NOMO-1 (cell line): ENCODE measurements around the gene NEDD4L.
"Not testable (repeated sequence)": the region's sequence is repeated elsewhere in the genome, so short reads cannot be mapped to it uniquely, and the experiment has no call there.

Source experiments
- DNase-seq, 2 experiments: peaks; one replicate each; lab custom pipeline; 2025; ENCODE audit not compliant: unreplicated experiment in 2 of 2; lab: John Stamatoyannopoulos, UW

NEDD4L gene

DNA sequence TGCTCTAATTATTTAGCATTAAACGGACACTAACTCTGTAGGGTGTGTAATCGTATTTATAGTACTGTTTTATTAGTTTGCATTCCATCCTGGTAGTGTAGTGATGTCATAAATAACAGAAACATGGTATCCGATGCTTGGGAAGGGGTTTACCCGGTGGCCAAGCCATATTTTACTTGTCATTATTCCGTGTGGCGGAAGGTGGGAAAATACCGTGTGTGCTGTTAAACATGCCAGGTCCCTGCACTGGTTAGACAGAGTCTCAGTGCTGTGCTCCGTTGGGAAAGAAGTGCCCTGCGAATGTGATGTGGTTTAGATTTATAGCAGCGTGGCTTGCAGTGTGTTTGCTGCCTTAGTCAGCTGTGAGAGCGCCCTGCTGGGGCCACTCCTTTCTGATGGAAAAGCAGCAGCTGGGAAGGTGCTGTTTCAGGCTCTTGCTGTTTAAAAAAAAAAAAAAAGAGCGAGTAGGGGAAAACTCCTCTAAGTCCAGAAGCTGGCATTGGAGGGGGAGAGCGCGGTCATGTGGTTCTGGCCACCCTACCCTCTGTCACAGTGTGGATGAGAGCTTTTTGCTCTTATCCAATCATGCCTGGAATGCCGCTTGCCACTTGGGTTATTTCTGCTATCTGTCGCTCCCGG lies 211.0 kb downstream of the NEDD4L start:
- DNase-seq, result no peak

DNA sequence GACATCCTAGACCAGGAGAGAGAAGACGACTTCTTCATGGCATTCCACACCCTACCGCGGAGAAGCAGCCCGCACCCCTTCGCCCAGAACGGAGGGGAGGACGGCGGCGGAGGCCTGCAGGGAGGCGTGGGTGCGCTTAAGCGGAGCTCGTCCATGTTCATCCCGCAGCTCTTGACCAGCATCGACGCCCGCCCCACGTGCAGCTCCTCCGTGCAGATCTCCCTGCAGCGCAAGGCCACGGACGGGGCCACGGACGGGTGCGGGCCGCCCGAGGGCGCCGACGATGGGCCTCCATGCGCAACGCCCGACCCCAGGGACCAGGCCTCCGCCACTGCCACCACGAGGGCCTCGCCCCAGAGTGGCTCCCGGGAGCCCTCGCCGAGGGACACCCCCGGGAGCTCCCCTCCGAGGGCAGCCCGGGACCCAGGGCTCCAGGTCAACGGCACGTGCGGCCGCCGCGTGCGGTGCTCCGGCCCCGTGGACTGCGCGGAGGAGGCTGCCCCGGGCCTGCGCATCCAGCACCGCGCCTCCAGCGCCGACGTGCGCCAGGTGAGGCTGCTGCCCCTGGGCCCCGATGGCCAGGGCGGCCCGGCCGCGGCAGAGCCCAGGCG lies 211.8 kb downstream of the NEDD4L start:
- DNase-seq, result no peak

DNA sequence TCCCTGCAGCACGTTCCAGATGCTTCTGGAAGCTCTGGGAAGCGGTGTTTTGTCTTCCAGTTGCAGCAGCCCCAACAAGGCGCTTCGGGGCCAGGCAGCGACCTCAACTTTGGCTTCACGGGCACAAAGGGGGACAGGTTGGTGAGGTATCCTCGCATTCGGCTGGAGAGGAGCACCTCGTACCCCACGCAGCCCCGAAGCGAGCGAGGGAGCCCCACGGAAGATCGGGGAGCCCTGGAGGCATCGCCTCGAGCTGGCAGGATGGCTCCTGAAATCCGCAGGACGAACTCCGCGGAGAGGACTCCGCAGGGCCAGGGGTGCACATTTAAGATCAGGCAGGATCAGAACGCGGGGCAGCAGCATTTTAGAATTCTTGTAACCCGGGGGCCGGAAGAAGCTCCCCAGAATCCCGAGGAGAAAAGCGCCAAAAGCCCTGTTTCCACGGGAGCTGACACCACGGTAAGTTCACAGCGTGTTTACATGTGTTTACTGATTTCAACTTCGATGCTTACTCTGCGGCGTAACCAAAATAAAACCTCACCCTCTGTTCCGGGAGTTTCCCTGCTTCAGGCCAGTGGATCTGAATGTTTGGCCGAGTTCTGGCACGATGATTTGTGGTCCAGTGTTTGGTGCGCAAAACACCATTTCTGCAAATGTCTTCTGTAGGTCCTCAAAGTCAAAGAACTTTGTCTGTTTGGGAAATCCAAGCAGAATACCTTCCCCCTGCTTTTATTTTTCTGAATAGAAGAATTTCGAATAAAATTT lies 212.5 kb downstream of the NEDD4L start:
- DNase-seq, result no peak

DNA sequence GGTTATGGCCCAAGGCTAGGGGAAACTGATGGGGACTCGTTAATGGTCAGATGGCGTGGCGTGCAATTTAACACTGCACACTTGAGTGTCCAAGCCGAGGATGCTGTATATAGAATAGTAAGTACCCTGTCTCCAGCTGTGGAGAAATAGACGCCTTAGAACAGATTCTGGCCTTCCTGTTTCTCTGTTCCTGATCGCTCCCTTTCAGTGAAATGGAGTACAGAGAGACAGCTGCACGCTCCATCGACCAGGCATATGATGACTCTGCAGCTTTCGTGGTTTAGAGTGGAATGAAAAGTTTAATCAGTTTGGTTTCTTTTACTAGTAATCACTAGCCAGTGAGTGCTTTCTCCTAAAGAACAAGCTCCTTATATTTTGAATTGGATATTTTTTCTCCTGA lies 213.4 kb downstream of the NEDD4L start:
- no peak for DNase-seq

DNA sequence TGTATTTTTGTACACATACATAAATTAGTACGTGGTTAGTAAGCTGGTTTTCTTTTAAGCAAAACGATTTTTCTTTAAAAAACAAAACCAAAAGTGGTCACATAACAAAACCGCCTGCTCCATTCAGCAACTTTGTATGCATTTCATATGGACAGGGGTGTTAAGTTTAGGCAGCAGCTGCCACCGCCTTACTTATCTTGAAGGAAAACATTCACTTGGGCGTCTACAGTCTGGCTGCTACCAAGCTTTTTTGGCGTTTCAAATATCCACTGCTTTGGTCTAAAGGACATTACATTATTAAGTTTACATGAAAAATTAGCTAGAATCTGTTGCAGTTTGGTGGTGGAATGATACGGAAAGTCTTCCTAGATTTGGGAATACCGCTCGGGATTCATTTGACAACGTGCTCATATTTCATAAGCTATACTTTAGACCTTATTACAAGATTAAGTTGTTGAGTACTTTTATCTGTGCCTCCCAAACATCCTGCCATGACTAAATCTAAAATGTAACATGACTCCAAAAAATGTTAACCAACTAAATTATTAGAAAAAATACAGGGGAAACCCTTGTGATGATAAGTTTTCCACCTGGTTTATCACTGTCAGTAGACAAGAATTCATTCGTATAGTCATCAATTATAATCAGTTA lies 214.8 kb downstream of the NEDD4L start:
- no peak for DNase-seq

DNA sequence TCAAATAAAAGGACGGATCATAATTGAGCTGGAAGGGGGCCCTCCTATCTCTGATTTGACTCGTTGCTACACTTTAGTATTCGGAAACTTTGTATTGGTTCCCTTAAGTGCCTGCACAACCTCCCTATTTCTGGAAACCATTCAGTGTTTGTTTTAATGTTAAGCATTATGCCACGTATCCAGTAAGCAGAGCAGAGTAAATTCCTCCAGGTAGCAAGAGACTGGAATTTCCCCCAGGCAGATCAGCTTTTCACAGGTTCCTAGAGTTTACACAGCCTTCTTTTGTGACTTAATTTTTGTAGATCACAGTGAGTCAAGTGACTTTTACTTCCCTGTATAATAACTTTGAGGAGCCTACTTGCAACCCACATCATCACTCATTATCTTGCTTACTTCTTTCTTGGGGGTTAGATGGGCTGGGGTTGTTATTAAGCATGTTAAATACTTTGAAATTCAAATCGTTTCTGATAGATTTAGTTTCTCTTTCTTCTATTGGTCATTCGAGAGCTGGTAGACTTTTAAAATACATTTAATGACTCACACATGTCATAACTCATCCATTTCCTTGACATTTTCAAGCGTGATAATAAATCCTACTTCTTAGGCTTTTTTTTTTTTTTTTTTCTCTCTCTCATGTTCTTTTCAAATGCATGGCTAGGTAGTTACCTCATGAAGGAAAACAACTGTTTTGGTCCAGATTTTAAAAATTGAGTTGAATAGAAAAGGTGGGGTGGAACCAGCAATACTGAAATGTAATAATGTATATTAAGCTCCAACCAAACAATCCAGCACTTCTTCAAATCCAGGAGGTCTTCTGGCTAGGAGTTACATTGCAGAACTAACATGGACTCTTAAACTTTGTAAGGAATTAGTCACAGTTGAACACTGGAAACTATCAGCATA lies 219.3 kb downstream of the NEDD4L start:
- DNase-seq, result peak in 1 of 2 experiments; percentile 51

DNA sequence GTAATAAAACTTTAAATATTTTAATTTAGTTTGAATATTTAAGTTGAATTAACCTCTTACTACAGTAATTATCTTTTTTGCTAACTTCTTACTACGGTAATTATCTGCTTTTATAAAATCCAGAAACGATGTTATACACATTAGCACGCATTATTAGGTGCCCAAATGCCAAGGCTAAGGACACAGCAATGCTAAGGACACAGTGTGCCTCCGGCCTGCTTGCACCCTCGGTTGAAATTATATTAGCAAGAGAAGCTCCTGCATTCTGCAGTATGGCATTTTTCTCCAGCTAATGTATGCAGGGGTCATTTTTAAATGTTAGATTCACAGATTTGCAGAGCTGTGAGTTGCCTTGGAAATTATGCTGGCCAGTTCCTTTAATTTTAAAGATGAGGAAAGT lies 220.0 kb downstream of the NEDD4L start:
- no peak for DNase-seq

DNA sequence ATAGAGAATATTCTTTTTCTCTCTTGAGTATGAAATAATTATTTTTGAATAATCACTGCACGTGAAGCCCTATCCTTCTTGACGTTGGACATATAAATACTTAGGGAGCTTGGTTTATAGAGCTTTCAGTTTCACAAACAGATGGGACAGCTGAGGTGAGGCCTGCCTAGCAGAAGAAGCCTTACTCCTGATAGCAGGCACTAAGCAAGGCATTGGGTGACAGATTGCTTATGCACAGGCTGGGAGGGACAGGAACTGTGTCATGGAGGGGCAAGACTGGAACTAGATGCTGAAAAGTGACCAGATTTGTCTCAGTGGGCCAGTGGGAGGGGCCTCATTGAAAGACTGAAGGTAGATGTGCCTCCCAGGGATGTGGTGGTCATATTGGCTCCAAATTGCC lies 220.8 kb downstream of the NEDD4L start:
- DNase-seq, result no peak

DNA sequence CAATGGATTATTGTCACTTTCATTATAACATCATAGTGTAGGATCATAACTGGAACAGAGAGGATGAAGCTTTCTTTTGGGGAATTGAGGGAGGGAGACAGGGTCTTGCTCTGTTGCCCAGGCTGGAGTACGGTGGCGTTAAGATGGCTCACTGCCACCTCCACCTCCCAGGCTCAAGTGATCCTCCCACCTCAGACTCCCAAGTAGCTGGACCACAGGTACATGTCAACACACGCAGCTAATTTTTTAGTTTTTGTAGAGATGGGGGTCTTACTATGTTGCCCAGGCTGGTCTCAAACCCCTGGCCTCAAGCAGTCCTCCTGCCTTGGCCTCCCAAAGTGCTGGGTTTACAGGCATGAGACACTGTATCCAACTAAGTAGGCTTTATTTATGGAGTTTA lies 221.5 kb downstream of the NEDD4L start:
- not testable (repeated sequence) for DNase-seq

DNA sequence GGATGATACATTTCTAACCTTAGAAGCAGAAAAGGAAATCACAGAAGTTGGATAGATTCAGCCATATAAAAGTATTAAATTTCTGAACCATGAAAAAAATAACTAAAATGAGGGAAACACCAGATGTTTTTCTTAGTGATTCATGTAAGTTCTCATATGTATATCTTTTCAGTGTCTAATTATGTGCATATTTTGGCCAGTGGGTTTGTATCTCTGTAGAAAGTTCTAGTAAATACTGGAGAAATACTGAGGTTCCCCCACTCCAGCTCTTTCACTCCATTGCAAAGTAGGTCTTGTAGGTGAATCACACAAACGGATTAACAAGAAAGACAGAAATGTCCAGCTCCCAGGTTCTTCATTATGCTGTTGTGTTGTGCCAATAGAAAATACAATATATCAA lies 222.3 kb downstream of the NEDD4L start:
- DNase-seq, result no peak

DNA sequence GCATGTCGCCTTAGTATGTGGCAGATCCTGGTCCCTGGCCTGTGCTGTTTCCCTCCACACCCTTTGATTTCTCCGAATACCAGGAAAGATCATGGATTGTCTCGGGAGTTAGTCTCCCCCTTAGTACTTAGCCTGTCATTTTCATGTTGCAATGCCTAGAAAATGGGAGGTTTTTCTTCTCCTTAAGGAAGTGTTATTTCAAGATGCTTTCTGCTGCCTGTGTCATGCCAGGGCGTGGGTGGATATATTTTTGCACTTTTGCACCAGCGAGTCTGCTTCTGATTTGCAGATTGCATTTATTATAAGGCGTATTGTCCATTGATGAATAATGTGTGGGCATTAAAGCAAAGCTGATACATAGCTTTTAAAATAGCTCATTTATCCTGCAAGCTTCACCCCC lies 223.5 kb downstream of the NEDD4L start:
- DNase-seq, result no peak

DNA sequence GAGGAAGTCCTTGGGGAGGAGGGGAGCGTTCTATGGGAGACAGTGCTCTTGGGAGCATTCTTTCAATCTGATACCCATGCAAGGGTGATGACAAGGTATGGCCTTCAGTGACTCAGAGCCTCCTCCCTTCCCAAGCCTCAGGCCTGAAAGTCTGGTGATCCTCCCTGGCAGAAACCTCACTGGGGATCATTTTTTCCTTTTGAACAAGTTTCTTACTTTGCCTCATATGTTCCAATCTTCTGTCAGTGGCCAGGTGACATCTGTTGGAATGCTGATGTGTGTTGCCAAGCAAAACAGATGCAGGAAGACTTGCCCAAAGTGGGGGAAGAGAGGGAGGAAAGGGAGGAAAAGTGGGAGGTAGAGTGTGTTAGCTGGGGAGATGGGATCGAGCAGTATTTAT lies 224.8 kb downstream of the NEDD4L start:
- no peak for DNase-seq

DNA sequence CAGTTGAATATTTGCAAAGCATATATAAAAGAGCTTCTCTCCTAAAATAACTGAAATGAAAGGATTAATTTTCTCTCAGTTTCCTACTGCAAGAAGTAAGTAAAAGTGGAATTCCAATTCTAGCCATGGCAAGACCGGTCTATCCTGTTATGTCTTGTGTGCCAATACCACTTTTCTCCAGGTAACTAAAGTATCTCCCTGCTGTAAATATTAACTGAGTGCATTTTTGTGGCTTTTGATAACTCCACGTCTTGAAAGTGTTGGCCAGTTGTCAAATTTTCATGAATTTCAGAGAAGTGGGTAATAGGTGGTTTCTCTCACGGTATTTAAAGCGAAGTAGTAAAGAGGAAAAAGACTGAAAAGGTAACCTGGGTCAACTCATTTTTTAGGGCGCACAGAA lies 225.9 kb downstream of the NEDD4L start:
- no peak for DNase-seq

DNA sequence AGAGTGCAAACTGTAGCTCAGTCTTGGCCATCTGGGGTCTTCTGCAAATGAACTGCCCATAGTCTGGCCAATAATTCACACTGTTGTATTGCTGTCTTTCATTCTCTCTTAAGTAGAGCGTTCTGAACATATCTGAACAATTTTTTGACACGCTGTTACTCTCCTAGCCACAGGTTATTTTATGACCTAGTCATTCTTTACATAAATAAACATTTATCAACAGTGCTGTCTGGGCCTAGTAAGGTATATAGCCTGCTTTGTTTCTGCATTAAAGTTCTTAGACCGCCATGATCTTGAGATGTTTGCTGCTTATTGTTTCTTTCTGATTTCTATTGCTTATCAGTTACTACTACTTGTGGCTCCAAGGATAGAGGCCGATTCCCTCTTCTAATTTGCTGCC lies 226.4 kb downstream of the NEDD4L start:
- no peak for DNase-seq

DNA sequence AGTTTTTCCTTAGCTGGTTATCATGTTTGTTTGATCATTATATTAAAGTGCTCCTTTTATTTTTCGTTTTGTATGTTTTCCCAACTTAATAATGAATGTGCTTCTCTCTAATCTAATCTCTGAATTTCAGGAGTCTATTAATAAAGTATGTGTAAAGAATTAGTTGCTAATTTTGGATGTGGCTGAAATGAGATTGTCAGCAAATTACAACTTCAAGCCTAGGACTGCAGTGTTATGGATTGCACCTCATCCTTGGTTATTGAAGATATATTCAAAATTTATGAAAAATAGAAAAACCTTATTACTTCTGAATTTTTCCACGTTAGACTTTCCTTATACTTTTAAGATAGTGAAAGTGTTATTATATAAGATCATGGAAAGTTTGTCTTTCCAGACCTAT lies 227.7 kb downstream of the NEDD4L start:
- DNase-seq, result no peak

DNA sequence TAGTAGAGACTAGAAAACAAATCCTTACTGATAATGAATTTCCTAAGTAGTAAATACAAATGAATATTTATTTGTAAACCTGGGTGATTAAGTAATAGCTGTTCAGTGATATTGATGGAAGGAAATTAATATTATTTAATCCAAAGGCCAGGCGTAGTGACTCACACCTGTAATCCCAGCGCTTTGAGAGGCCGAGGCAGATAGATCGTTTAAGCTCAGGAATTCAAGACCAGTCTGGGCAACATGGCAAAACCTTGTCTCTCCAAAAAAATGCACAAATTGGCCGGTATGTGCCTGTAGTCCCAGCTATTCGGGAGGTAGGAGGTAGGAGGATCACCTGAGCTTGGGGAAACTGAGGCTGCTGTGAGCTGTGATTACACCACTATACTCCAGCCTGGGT lies 228.2 kb downstream of the NEDD4L start:
- no peak for DNase-seq

DNA sequence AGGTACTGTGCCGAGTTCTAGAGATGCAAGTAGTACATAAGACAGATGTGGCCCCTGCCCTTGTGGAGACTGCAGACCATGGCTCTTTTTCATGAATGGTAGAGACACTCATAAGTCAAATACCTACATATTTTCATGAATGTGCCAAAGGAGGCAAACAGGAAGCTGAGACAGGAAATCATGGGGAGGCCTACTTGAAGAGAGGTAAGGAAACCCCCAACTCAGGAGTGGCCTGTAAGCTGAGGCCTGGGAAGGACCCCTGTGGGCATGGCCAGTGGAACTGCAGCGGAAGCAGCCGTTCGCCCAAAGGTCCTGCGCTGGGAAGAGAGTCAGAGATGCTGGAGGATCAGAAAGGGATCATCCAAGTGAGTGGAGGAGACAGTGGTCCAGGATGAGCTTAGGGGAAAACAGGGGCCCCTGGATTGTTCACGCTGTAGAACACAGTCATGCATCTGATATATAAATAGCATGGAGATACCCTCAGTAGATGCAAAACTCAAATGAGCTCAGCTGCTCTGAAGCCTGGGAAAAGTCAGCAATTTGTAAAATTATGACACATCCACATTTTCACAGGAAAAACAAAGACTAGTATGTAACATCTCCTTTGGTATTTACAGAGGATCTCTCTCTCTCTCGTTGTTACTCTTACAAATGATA lies 228.9 kb downstream of the NEDD4L start:
- no peak for DNase-seq

DNA sequence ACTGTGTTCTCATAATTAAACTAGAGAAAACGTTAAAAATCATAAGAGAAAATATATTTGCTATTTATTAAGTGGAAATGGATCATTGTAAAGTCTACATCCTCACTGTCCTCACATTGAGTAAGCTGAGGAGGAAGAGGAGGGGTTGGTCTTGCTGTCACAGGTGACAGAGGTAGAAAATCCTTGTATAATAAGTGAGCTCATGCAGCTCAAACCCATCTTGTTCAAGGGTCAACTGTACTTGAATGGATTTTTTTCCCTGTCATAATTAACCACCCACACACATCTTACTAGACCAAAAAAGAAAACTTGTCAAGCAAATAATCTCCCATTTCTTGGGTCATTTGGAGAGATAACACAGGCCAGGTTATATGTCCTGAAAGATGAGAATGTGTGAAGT lies 231.2 kb downstream of the NEDD4L start:
- no peak for DNase-seq

DNA sequence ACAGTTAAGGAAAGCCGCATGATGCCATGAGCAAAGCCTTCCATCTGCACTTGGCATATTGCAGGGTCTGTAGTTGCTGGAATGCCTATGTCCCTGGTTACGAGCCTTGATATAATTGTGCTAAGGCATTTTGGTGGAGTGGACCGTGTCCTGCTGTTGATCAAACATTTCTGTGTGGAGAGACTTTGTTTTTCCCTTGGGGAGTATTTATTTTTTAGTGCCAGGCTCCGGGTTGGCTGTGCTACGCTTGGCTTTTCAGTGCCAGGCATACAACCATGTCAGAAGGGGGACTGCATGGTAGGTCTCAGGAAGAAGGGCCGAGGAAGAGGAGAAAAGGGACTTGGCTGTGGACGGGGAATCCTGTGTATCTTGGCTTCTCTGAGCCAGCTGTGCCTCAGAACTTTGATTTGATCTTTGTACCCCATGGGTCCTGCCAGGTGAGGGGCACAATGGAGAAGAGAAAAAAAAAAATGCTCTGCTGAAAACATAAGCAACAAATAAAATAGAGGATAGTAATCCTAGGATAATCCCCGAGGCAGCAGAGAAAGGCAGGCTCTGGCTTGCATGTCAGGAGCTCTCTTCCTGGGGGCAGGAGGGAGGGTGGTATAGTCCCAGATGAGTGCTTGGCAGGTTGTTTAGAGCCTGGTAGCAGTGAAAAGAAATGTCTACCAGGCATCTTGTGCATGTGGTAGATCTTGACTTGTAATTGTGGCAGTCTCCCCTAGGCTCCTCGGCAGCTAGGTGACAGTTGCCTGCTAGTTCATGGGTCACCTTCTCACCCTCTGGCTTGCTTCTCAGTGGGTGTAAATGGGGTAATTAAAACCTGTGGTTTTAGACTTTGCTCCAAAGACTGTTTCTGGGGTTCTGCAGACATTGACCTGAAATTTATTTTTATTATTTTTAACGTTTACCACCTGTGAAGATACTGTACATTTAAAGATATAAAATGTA lies 233.0 kb downstream of the NEDD4L start:
- DNase-seq, result no peak
